ENCODE results near the gene TBCB.

DNA sequence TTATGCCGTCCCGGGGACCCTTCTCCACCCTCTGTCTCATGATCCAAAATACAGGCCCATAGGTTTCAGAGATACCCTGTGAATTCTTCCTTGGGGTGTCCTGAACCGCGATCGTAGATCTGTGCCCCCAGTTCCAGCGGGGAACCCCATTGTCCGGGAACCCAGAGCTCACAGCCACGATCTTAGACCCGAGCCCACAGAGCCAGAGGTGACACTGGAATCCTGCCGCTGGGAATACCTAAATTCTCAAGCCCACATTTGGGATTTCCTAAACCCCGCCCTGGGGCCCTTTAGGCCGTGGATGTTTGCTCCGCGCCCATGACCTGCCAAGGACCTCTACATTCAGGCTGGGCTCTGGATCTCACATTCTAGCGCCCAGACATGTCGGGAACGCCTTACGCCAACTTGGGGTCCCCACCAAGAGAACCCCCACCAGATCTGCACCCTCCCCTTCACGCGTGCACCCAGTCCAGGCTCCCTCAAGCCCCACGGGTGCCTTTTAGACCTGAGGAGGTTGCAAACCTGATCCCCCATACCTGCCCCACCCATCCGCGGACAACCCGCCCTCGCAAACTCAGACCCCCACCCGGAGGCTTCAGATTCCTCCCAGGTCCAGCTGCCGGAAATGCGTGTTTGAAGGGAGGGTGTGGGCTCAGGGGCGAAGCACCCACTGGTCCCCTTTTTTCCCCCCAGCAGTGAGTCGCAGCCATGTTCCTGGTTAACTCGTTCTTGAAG is 25.2 kb downstream of the TBCB start:
- TF ChIP-seq CTCF (IDR thresholded peaks at IDR 0.05; ENCODE audit: extremely low read depth in 1 of 2, insufficient read depth in 1 of 2, low read depth in 1 of 2, low read length in 2 of 2) = no peak
- TF ChIP-seq FOS (IDR thresholded peaks at IDR 0.05; ENCODE audit: borderline replicate concordance, insufficient read depth, low read length) = no peak
- no peak for TF ChIP-seq EZH2 (IDR thresholded peaks at IDR 0.05; ENCODE audit: borderline replicate concordance, low read depth, low read length, severe bottlenecking)
- peak; percentile 1 for TF ChIP-seq POLR2A (IDR thresholded peaks at IDR 0.05; ENCODE audit: low read depth, low read length)
- no peak for TF ChIP-seq POLR2AphosphoS5 (IDR thresholded peaks at IDR 0.05; ENCODE audit: insufficient read depth, low read depth, low read length)
- TF ChIP-seq MAX (IDR thresholded peaks at IDR 0.05; ENCODE audit: insufficient read depth, insufficient read length) = no peak
- TF ChIP-seq JUN (IDR thresholded peaks at IDR 0.05; ENCODE audit: borderline replicate concordance, insufficient read depth, insufficient read length, low read depth) = no peak
- TF ChIP-seq GATA2 (IDR thresholded peaks at IDR 0.05; ENCODE audit: insufficient read depth, insufficient read length, low read depth, low read length) = no peak

Measured in endothelial cell of umbilical vein (primary cell).